HFFc6 (cell line): ENCODE results near the gene CLSTN3. TPM values are rescaled to one million over a fixed set of nuclear protein-coding genes. Genes with fewer than 3 reads are reported as not detected.

ENCODE experiments used
- DNase-seq: peaks from one replicate; pipeline ENCODE4 v3.0.0-alpha.2; 2018
- H3K27ac Mint-ChIP-seq: 2 replicates; pipeline ENCODE4 v1.8.0; 2020; ENCODE audit warnings: mild to moderate bottlenecking, mixed read lengths
- H3K27me3 Mint-ChIP-seq: 2 replicates; pipeline ENCODE4 v1.8.0; 2021; ENCODE audit warnings: mild to moderate bottlenecking, moderate library complexity, mixed read lengths; ENCODE audit not compliant: insufficient read depth
- H3K36me3 Mint-ChIP-seq: 2 replicates; pipeline ENCODE4 v1.8.0; 2021; ENCODE audit warnings: low read depth, mixed read lengths
- H3K4me1 Mint-ChIP-seq: 2 replicates; pipeline ENCODE4 v1.8.0; 2020; ENCODE audit warnings: low read depth, mixed read lengths
- H3K4me3 Mint-ChIP-seq: 2 replicates; pipeline ENCODE4 v1.8.0; 2020; ENCODE audit warnings: mild to moderate bottlenecking, moderate library complexity, mixed read lengths
- H3K9me3 Mint-ChIP-seq: 2 replicates; pipeline ENCODE4 v1.8.0; 2020; ENCODE audit warnings: mild to moderate bottlenecking, mixed read lengths
- total RNA-seq, 6 experiments: library from RNA; stranded (reverse); fragmentation: NEBNext Ultra II Directional; extraction: Animal tissue kit (Norgen Biotek cat#: 25700); gene quantifications; 2 replicates in 1 of 6; 3 replicates in 5 of 6; pipeline ENCODE4 v1.2.3, GENCODE V29; 2021
- TF ChIP-seq, protein P1 (sequence below): fragments of 200-600 bp; sonication (generic); IDR thresholded peaks from 2 replicates; pipeline ENCODE4 v1.5.0; 2021; ENCODE audit warnings: antibody characterized with exemption, mild to moderate bottlenecking

CLSTN3 gene
- total RNA-seq, 6 experiments from 2014 or later, result 10.4 to 15.5 (median 13.7) TPM

DNA sequence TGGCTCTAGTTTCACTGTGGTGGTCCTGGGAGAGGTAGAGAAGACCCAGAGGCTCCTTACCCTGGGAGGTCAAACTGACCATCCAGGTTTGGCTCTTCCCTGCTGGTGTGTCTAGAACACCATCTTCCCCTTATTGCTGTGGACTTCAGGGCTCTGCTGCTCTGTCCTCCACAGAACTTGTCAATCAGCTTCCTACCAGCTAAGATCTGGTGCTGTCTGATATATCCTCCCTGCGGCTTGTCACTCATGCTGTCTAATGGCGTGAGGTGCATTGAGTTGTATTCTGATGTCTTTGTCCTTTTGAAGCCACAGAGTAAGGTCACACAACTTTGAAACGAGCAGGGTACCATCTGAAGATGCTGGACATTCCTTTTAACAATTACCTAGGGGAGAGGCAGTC, 14.0 kb upstream of the CLSTN3 start:
- TF ChIP-seq, protein P1, sequence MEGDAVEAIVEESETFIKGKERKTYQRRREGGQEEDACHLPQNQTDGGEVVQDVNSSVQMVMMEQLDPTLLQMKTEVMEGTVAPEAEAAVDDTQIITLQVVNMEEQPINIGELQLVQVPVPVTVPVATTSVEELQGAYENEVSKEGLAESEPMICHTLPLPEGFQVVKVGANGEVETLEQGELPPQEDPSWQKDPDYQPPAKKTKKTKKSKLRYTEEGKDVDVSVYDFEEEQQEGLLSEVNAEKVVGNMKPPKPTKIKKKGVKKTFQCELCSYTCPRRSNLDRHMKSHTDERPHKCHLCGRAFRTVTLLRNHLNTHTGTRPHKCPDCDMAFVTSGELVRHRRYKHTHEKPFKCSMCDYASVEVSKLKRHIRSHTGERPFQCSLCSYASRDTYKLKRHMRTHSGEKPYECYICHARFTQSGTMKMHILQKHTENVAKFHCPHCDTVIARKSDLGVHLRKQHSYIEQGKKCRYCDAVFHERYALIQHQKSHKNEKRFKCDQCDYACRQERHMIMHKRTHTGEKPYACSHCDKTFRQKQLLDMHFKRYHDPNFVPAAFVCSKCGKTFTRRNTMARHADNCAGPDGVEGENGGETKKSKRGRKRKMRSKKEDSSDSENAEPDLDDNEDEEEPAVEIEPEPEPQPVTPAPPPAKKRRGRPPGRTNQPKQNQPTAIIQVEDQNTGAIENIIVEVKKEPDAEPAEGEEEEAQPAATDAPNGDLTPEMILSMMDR, result no peak
- Mint-ChIP-seq H3K4me1 (peaks cover 5% of the 10 kb centered on the region), H3K9me3 (no peaks in the 10 kb centered on the region), H3K27ac (no peak overlapping the region), H3K4me3 (no peak overlapping the region), H3K27me3 (no peaks in the 10 kb centered on the region; the same call in 1 of the 2 replicates), H3K36me3 (peaks cover 10% of the 10 kb centered on the region; the same call in 1 of the 2 replicates)
- DNase-seq, result no peak

DNA sequence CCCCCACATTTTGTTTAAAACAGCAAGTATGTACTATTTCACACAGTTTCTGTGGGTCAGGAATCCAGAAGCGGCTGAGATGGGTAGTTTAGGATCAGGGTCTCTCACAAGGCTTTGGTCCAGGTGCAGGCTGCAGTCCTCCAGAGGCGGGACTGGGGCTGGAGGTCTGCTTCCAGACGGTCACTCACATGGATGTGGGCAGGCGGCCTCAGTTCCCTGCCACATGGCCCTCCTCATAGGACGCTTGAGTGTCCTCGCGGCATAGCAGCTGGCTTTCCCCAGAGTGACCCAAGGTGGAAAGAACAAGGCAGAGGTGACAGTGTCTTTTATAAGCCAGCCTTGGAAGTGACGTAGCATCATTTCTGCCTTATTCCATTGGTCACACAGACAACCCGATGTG, 13.3 kb upstream of the CLSTN3 start:
- Mint-ChIP-seq H3K9me3 (no peaks in the 10 kb centered on the region), H3K27ac (no peak overlapping the region), H3K36me3 (peaks cover 10% of the 10 kb centered on the region; the same call in 1 of the 2 replicates), H3K4me3 (no peak overlapping the region), H3K4me1 (peaks cover 5% of the 10 kb centered on the region), H3K27me3 (no peaks in the 10 kb centered on the region; the same call in 1 of the 2 replicates)
- DNase-seq, result no peak
- TF ChIP-seq, protein P1, result no peak

DNA sequence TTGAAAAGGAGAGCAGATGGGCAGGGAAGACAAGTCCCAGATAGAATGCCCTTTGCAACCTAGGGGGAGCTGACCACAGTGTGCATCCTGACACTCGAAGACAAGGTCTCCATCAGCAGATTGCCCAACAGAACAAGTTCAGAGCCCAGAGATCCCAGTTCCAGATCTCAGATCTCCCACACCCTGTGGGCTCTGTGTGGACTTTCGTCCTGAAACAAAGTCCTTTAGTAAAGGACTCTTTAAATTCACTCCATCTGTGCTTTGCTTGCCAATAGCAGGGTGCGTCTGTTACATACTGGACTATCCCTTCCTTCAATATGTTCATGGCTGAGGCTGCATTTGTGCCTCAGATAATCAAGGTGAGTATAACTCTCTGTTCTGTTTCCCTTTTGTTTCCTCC, 12.5 kb upstream of the CLSTN3 start:
- peaks cover 5% of the 10 kb centered on the region for H3K4me1 Mint-ChIP-seq
- H3K9me3 Mint-ChIP-seq, result no peaks in the 10 kb centered on the region
- H3K36me3 Mint-ChIP-seq, result peaks cover 10% of the 10 kb centered on the region; the same call in 1 of the 2 replicates
- H3K27ac Mint-ChIP-seq, result no peak overlapping the region
- no peak overlapping the region for H3K4me3 Mint-ChIP-seq
- TF ChIP-seq, protein P1, result no peak
- no peaks in the 10 kb centered on the region; the same call in 1 of the 2 replicates for H3K27me3 Mint-ChIP-seq
- no peak for DNase-seq

DNA sequence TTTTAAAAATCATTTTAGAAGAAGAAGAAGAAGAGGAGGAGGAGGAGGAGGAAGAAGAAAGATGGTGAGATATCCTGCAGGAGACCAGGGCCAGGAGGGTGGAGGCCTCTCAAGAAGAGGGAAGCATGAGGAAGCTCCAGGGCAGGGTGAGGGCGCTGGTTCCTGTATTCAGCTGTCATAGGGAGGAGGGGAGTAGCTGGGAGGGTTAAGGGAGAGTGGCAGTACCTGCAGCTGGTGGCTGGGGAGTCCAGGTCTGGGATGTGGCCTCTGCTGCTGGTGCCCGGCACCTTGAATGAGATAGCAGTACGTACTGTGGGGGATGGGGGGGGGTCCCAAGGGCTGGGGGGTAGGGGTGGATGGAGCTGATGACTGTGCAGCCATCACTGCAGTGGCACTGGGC, 11.3 kb upstream of the CLSTN3 start:
- Mint-ChIP-seq H3K9me3 (no peaks in the 10 kb centered on the region), H3K4me1 (peaks cover 5% of the 10 kb centered on the region; the same call in 1 of the 2 replicates), H3K36me3 (peaks cover 10% of the 10 kb centered on the region; the same call in 1 of the 2 replicates), H3K27me3 (no peaks in the 10 kb centered on the region; the same call in 1 of the 2 replicates), H3K27ac (no peak overlapping the region), H3K4me3 (no peak overlapping the region)
- no peak for DNase-seq
- TF ChIP-seq, protein P1, result no peak

DNA sequence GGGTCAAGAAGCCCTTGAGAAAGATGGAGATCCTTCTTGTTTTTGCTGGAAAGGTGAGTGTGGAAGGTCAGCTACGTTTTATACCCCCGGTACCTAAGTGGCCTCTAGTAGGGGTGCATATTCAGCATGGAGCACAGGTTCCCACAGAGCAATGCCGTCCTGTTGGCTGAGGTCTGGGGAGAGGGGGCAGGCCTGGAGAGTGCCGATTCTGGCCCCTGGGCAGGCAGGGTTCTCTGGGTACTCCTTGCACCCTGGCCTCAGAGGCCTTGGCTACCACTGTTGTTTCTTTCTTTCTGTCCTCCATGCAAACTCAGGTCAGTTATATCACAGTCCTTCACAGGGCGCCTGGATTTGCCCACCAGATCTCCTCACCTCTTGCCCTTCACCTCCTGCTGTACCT, 10.0 kb upstream of the CLSTN3 start:
- H3K27ac Mint-ChIP-seq, result no peak overlapping the region
- peaks cover 1% of the 10 kb centered on the region for H3K27me3 Mint-ChIP-seq
- peaks cover 5% of the 10 kb centered on the region; the same call in 1 of the 2 replicates for H3K4me1 Mint-ChIP-seq
- no peaks in the 10 kb centered on the region for H3K9me3 Mint-ChIP-seq
- H3K4me3 Mint-ChIP-seq, result no peak overlapping the region
- peaks cover under 1% of the 10 kb centered on the region; the same call in 1 of the 2 replicates for H3K36me3 Mint-ChIP-seq
- TF ChIP-seq, protein P1, result no peak
- no peak for DNase-seq
